ENCODE results near the gene FAM13B. TPM values are rescaled to one million over a fixed set of nuclear protein-coding genes. Genes with fewer than 3 reads are reported as not detected.
A peak's percentile ranks its signal among the peaks of the same experiment; 100 is the strongest.

The FAM13B gene
- total and polyA plus RNA-seq, 9 of the 15 experiments (the other 6 are each of a cell fraction or from before 2014, with no cell fraction given) = 2.3 to 21.6 (median 14.1) TPM

DNA sequence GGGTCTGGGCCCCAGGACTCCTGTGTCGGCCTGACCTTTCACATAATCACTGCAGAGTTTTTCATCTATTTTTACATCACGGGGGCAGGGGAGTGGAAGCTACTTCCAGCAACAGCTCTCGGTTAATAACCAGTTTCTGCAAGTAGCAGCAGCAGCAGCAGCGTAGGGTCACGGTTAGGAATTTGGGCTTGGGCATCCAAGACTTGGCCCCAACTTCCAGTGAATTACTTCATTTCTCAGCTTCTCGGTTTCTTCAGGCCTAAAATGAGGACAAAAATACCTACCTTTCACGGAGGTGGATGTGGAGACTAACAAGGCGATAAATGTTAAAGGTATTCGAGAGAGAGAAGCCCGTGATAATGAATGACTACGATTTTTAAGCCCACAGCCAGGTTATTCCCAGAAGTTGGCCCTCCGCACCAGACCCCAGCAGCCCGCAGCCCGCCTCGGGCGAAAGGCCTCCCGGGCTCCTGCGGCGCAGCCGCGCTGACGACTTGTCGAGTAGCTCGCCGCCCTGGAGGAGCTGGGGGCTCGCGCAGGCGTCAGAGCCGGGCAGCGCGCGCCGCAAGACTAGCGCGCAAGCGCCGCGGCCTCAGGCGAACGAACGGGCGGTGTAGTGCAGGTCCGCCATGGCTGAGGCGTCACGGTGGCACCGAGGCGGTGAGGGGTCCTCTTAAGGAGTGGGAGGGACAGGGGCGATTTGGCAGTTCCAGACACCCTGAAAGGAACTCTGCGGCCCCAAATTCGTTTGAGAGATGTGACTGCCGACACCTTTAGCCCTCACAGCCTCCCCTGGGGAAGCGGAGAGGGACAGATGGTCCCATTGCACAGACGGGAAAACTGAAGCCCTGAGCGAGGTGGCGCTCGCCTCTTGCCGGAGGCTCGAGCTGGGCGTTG is 143.8 kb downstream of the FAM13B start, which contains the start of gene PKD2L2 (continued):
- TF ChIP-seq NR2C2 (CRISPR knock-in tag; IDR thresholded peaks at IDR 0.05) (peak; percentile 60; the same call in 1 of the 2 replicates), NR2C2 (tag; IDR thresholded peaks at IDR 0.05) (peak; percentile 79), FOXJ2 (tag; IDR thresholded peaks at IDR 0.05) (peak; percentile 47; the same call in 1 of the 2 replicates), MYNN (IDR thresholded peaks at IDR 0.05) (no peak), MYNN (CRISPR knock-in tag; IDR thresholded peaks at IDR 0.05) (no peak), MAFG (tag; conservative IDR thresholded peaks at IDR 0.05) (no peak), PHF20 (IDR thresholded peaks at IDR 0.05; ENCODE audit: partially characterized antibody) (peak; percentile 60), ZNF57 (CRISPR knock-in tag; IDR thresholded peaks at IDR 0.05) (no peak), ETV1 (tag; conservative IDR thresholded peaks at IDR 0.05; ENCODE audit: low read depth) (no peak), TEAD1 (CRISPR knock-in tag; IDR thresholded peaks at IDR 0.05) (0 out of 4 replicates have a peak, but pooled peaks of 1 of the 2 experiments have one; percentile 57)
- TF ChIP-seq, protein P1, sequence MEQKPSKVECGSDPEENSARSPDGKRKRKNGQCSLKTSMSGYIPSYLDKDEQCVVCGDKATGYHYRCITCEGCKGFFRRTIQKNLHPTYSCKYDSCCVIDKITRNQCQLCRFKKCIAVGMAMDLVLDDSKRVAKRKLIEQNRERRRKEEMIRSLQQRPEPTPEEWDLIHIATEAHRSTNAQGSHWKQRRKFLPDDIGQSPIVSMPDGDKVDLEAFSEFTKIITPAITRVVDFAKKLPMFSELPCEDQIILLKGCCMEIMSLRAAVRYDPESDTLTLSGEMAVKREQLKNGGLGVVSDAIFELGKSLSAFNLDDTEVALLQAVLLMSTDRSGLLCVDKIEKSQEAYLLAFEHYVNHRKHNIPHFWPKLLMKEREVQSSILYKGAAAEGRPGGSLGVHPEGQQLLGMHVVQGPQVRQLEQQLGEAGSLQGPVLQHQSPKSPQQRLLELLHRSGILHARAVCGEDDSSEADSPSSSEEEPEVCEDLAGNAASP (IDR thresholded peaks at IDR 0.05) = no peak
- TF ChIP-seq, protein P2, sequence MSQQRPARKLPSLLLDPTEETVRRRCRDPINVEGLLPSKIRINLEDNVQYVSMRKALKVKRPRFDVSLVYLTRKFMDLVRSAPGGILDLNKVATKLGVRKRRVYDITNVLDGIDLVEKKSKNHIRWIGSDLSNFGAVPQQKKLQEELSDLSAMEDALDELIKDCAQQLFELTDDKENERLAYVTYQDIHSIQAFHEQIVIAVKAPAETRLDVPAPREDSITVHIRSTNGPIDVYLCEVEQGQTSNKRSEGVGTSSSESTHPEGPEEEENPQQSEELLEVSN (IDR thresholded peaks at IDR 0.05; ENCODE audit: borderline replicate concordance in 1 of 2, extremely low read depth in 1 of 2, insufficient read depth in 1 of 2, insufficient read length in 1 of 2, low read depth in 1 of 2, low read length in 1 of 2, poor library complexity in 1 of 2, severe bottlenecking in 1 of 2) = peak; percentile 68 to 79
- TF ChIP-seq, protein P3, sequence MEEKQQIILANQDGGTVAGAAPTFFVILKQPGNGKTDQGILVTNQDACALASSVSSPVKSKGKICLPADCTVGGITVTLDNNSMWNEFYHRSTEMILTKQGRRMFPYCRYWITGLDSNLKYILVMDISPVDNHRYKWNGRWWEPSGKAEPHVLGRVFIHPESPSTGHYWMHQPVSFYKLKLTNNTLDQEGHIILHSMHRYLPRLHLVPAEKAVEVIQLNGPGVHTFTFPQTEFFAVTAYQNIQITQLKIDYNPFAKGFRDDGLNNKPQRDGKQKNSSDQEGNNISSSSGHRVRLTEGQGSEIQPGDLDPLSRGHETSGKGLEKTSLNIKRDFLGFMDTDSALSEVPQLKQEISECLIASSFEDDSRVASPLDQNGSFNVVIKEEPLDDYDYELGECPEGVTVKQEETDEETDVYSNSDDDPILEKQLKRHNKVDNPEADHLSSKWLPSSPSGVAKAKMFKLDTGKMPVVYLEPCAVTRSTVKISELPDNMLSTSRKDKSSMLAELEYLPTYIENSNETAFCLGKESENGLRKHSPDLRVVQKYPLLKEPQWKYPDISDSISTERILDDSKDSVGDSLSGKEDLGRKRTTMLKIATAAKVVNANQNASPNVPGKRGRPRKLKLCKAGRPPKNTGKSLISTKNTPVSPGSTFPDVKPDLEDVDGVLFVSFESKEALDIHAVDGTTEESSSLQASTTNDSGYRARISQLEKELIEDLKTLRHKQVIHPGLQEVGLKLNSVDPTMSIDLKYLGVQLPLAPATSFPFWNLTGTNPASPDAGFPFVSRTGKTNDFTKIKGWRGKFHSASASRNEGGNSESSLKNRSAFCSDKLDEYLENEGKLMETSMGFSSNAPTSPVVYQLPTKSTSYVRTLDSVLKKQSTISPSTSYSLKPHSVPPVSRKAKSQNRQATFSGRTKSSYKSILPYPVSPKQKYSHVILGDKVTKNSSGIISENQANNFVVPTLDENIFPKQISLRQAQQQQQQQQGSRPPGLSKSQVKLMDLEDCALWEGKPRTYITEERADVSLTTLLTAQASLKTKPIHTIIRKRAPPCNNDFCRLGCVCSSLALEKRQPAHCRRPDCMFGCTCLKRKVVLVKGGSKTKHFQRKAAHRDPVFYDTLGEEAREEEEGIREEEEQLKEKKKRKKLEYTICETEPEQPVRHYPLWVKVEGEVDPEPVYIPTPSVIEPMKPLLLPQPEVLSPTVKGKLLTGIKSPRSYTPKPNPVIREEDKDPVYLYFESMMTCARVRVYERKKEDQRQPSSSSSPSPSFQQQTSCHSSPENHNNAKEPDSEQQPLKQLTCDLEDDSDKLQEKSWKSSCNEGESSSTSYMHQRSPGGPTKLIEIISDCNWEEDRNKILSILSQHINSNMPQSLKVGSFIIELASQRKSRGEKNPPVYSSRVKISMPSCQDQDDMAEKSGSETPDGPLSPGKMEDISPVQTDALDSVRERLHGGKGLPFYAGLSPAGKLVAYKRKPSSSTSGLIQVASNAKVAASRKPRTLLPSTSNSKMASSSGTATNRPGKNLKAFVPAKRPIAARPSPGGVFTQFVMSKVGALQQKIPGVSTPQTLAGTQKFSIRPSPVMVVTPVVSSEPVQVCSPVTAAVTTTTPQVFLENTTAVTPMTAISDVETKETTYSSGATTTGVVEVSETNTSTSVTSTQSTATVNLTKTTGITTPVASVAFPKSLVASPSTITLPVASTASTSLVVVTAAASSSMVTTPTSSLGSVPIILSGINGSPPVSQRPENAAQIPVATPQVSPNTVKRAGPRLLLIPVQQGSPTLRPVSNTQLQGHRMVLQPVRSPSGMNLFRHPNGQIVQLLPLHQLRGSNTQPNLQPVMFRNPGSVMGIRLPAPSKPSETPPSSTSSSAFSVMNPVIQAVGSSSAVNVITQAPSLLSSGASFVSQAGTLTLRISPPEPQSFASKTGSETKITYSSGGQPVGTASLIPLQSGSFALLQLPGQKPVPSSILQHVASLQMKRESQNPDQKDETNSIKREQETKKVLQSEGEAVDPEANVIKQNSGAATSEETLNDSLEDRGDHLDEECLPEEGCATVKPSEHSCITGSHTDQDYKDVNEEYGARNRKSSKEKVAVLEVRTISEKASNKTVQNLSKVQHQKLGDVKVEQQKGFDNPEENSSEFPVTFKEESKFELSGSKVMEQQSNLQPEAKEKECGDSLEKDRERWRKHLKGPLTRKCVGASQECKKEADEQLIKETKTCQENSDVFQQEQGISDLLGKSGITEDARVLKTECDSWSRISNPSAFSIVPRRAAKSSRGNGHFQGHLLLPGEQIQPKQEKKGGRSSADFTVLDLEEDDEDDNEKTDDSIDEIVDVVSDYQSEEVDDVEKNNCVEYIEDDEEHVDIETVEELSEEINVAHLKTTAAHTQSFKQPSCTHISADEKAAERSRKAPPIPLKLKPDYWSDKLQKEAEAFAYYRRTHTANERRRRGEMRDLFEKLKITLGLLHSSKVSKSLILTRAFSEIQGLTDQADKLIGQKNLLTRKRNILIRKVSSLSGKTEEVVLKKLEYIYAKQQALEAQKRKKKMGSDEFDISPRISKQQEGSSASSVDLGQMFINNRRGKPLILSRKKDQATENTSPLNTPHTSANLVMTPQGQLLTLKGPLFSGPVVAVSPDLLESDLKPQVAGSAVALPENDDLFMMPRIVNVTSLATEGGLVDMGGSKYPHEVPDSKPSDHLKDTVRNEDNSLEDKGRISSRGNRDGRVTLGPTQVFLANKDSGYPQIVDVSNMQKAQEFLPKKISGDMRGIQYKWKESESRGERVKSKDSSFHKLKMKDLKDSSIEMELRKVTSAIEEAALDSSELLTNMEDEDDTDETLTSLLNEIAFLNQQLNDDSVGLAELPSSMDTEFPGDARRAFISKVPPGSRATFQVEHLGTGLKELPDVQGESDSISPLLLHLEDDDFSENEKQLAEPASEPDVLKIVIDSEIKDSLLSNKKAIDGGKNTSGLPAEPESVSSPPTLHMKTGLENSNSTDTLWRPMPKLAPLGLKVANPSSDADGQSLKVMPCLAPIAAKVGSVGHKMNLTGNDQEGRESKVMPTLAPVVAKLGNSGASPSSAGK (IDR thresholded peaks at IDR 0.05) = peak; percentile 39
